ENCODE data around the gene ZNF473.

Gene ZNF473

GRCh38 chr19:49987159-49987698 is 38.6 kb upstream of the ZNF473 start:
- 6 to 15% methylated on average over 7 to 9 of the region's 9 CpGs for WGBS, 2 experiments (ENCODE audit: insufficient coverage in 2 of 2)
- Histone ChIP-seq H3K27ac (ENCODE audit: low read depth, low read length, severe bottlenecking) (no peak overlapping the region), H3K36me3 (ENCODE audit: control insufficient read depth, insufficient read depth, low read length) (peaks cover 18% of the 10 kb centered on the region), H3K9me3 (ENCODE audit: control insufficient read depth, low read length) (no peaks in the 10 kb centered on the region), H3K4me1 (ENCODE audit: control insufficient read depth, insufficient read depth, low read length, poor library complexity, severe bottlenecking) (no peaks in the 10 kb centered on the region), H3K4me3 (ENCODE audit: extremely low read depth, insufficient read depth, low read length, poor library complexity, severe bottlenecking) (no peak overlapping the region)

- H3K9me3 ChIP-seq (ENCODE audit: control insufficient read depth, low read length) = no peaks in the 10 kb centered on the region
- 90 to 97% methylated on average over 5 of the region's 5 CpGs for WGBS, 2 experiments (ENCODE audit: insufficient coverage in 2 of 2)
- no peaks in the 10 kb centered on the region for H3K4me1 ChIP-seq (ENCODE audit: control insufficient read depth, insufficient read depth, low read length, poor library complexity, severe bottlenecking)
- no peak overlapping the region for H3K27ac ChIP-seq (ENCODE audit: low read depth, low read length, severe bottlenecking)
- H3K4me3 ChIP-seq (ENCODE audit: extremely low read depth, insufficient read depth, low read length, poor library complexity, severe bottlenecking) = no peak overlapping the region
- peaks cover 24% of the 10 kb centered on the region for H3K36me3 ChIP-seq (ENCODE audit: control insufficient read depth, insufficient read depth, low read length)
These were observed 37.8 kb upstream of the ZNF473 start for GRCh38 chr19:49988007-49988406.

- Histone ChIP-seq H3K9me3 (ENCODE audit: control insufficient read depth, low read length) (no peaks in the 10 kb centered on the region), H3K36me3 (ENCODE audit: control insufficient read depth, insufficient read depth, low read length) (peaks cover 28% of the 10 kb centered on the region), H3K4me1 (ENCODE audit: control insufficient read depth, insufficient read depth, low read length, poor library complexity, severe bottlenecking) (no peaks in the 10 kb centered on the region), H3K4me3 (ENCODE audit: extremely low read depth, insufficient read depth, low read length, poor library complexity, severe bottlenecking) (no peak overlapping the region), H3K27ac (ENCODE audit: low read depth, low read length, severe bottlenecking) (no peak overlapping the region)
- WGBS, 2 experiments (ENCODE audit: insufficient coverage in 2 of 2) = 85 to 86% methylated on average over 5 to 6 of the region's 9 CpGs
These were observed 37.4 kb upstream of the ZNF473 start for GRCh38 chr19:49988433-49988832.

- WGBS, 2 experiments (ENCODE audit: insufficient coverage in 2 of 2) = 84 to 86% methylated on average over 2 to 3 of the region's 5 CpGs
These were observed 28.1 kb upstream of the ZNF473 start for GRCh38 chr19:49997709-49998108.

GRCh38 chr19:49999371-50000010 is 26.3 kb upstream of the ZNF473 start:
- Histone ChIP-seq H3K36me3 (ENCODE audit: control insufficient read depth, insufficient read depth, low read length) (peaks cover 71% of the 10 kb centered on the region), H3K9me3 (ENCODE audit: control insufficient read depth, low read length) (no peaks in the 10 kb centered on the region), H3K27ac (ENCODE audit: low read depth, low read length, severe bottlenecking) (no peak overlapping the region), H3K4me1 (ENCODE audit: control insufficient read depth, insufficient read depth, low read length, poor library complexity, severe bottlenecking) (peaks cover 5% of the 10 kb centered on the region), H3K4me3 (ENCODE audit: extremely low read depth, insufficient read depth, low read length, poor library complexity, severe bottlenecking) (no peak overlapping the region)
- WGBS, 2 experiments (ENCODE audit: insufficient coverage in 2 of 2) = 88 to 100% methylated on average over 3 to 5 of the region's 6 CpGs

More at GRCh38 chr19:49997709-49998108, 28.1 kb upstream of the ZNF473 start:
- Histone ChIP-seq H3K9me3 (ENCODE audit: control insufficient read depth, low read length) (no peaks in the 10 kb centered on the region), H3K4me3 (ENCODE audit: extremely low read depth, insufficient read depth, low read length, poor library complexity, severe bottlenecking) (no peak overlapping the region), H3K4me1 (ENCODE audit: control insufficient read depth, insufficient read depth, low read length, poor library complexity, severe bottlenecking) (no peaks in the 10 kb centered on the region), H3K36me3 (ENCODE audit: control insufficient read depth, insufficient read depth, low read length) (peaks cover 75% of the 10 kb centered on the region), H3K27ac (ENCODE audit: low read depth, low read length, severe bottlenecking) (no peak overlapping the region)

- 89 to 93% methylated on average over 17 to 18 of the region's 20 CpGs for WGBS, 2 experiments (ENCODE audit: insufficient coverage in 2 of 2)
- H3K36me3 ChIP-seq (ENCODE audit: control insufficient read depth, insufficient read depth, low read length) = peaks cover 71% of the 10 kb centered on the region
These were observed 25.6 kb upstream of the ZNF473 start for GRCh38 chr19:50000038-50000840.

GRCh38 chr19:50000841-50001557 is 24.8 kb upstream of the ZNF473 start:
- H3K9me3 ChIP-seq (ENCODE audit: control insufficient read depth, low read length) = no peaks in the 10 kb centered on the region
- H3K27ac ChIP-seq (ENCODE audit: low read depth, low read length, severe bottlenecking) = no peak overlapping the region
- peaks cover 72% of the 10 kb centered on the region for H3K36me3 ChIP-seq (ENCODE audit: control insufficient read depth, insufficient read depth, low read length)
- peaks cover 8% of the 10 kb centered on the region for H3K4me1 ChIP-seq (ENCODE audit: control insufficient read depth, insufficient read depth, low read length, poor library complexity, severe bottlenecking)
- whole genome bisulfite sequencing, 2 experiments (ENCODE audit: insufficient coverage in 2 of 2) = 93 to 98% methylated on average over 14 to 16 of the region's 16 CpGs
- no peak overlapping the region for H3K4me3 ChIP-seq (ENCODE audit: extremely low read depth, insufficient read depth, low read length, poor library complexity, severe bottlenecking)

More at GRCh38 chr19:50000038-50000840, 25.6 kb upstream of the ZNF473 start:
- Histone ChIP-seq H3K4me3 (ENCODE audit: extremely low read depth, insufficient read depth, low read length, poor library complexity, severe bottlenecking) (no peak overlapping the region), H3K4me1 (ENCODE audit: control insufficient read depth, insufficient read depth, low read length, poor library complexity, severe bottlenecking) (peaks cover 8% of the 10 kb centered on the region), H3K9me3 (ENCODE audit: control insufficient read depth, low read length) (no peaks in the 10 kb centered on the region), H3K27ac (ENCODE audit: low read depth, low read length, severe bottlenecking) (no peak overlapping the region)

GRCh38 chr19:50001775-50002174 is 24.0 kb upstream of the ZNF473 start:
- no peak overlapping the region for H3K27ac ChIP-seq (ENCODE audit: low read depth, low read length, severe bottlenecking)
- H3K9me3 ChIP-seq (ENCODE audit: control insufficient read depth, low read length) = no peaks in the 10 kb centered on the region
- peaks cover 8% of the 10 kb centered on the region for H3K4me1 ChIP-seq (ENCODE audit: control insufficient read depth, insufficient read depth, low read length, poor library complexity, severe bottlenecking)
- H3K36me3 ChIP-seq (ENCODE audit: control insufficient read depth, insufficient read depth, low read length) = peaks cover 75% of the 10 kb centered on the region
- 94 to 100% methylated on average over 7 of the region's 8 CpGs for WGBS, 2 experiments (ENCODE audit: insufficient coverage in 2 of 2)
- H3K4me3 ChIP-seq (ENCODE audit: extremely low read depth, insufficient read depth, low read length, poor library complexity, severe bottlenecking) = no peak overlapping the region

GRCh38 chr19:50002386-50002960 is 23.3 kb upstream of the ZNF473 start:
- Histone ChIP-seq H3K9me3 (ENCODE audit: control insufficient read depth, low read length) (no peaks in the 10 kb centered on the region), H3K4me3 (ENCODE audit: extremely low read depth, insufficient read depth, low read length, poor library complexity, severe bottlenecking) (no peak overlapping the region), H3K36me3 (ENCODE audit: control insufficient read depth, insufficient read depth, low read length) (peaks cover 75% of the 10 kb centered on the region), H3K4me1 (ENCODE audit: control insufficient read depth, insufficient read depth, low read length, poor library complexity, severe bottlenecking) (peaks cover 8% of the 10 kb centered on the region), H3K27ac (ENCODE audit: low read depth, low read length, severe bottlenecking) (no peak overlapping the region)
- WGBS, 2 experiments (ENCODE audit: insufficient coverage in 2 of 2) = 84 to 92% methylated on average over 3 to 6 of the region's 6 CpGs

- Histone ChIP-seq H3K27ac (ENCODE audit: low read depth, low read length, severe bottlenecking) (no peak overlapping the region), H3K4me1 (ENCODE audit: control insufficient read depth, insufficient read depth, low read length, poor library complexity, severe bottlenecking) (peaks cover 8% of the 10 kb centered on the region), H3K36me3 (ENCODE audit: control insufficient read depth, insufficient read depth, low read length) (peaks cover 77% of the 10 kb centered on the region), H3K4me3 (ENCODE audit: extremely low read depth, insufficient read depth, low read length, poor library complexity, severe bottlenecking) (no peak overlapping the region), H3K9me3 (ENCODE audit: control insufficient read depth, low read length) (no peaks in the 10 kb centered on the region)
- WGBS, 2 experiments (ENCODE audit: insufficient coverage in 2 of 2) = 94 to 96% methylated on average over 16 to 17 of the region's 17 CpGs
These were observed 22.5 kb upstream of the ZNF473 start for GRCh38 chr19:50003254-50003788.
